PC-3 (cell line): ENCODE measurements around the gene SINHCAF. TPM values are rescaled to one million over a fixed set of nuclear protein-coding genes. Genes with fewer than 3 reads are reported as not detected.
"Not testable (repeated sequence)": the region's sequence is repeated elsewhere in the genome, so short reads cannot be mapped to it uniquely, and the experiment has no call there.

Experiments
- ATAC-seq: fragments of 200-7000 bp; cut with Tn5 transposase; 2 replicates; pipeline ENCODE4 v1.9.1; 2020; ENCODE audit warnings: mild to moderate bottlenecking, moderate library complexity
- BruUV-seq: library from RNA; stranded (reverse); fragments of 400-500 nt; replicated peaks from 2 replicates; lab custom pipeline; 2021; lab: Mats Ljungman, UMichigan
- CTCF ChIA-PET: fragments of 300-600 bp; sonication (Branson Sonifier 250); formaldehyde crosslinking; loops from one replicate; lab custom pipeline; 2022; ENCODE audit warnings: antibody characterized with exemption; lab: Charles Lee
- POLR2A ChIA-PET: fragments of 300-600 bp; sonication (Branson Sonifier 250); formaldehyde crosslinking; loops from one replicate; lab custom pipeline; 2022; ENCODE audit warnings: antibody characterized with exemption; ENCODE audit not compliant: unreplicated experiment; lab: Charles Lee
- DNase-seq: peaks from one replicate; pipeline ENCODE4 v3.0.0-alpha.2; 2015
- H2AFZ ChIP-seq: fragments of 300-600 bp; sonication (generic); 2 replicates; pipeline ENCODE4 v1.6.0; 2016; ENCODE audit warnings: antibody characterized with exemption, low read length
- H3F3A ChIP-seq: fragments of 300-600 bp; sonication (generic); one replicate; pipeline ENCODE4 v1.6.0; 2017; ENCODE audit warnings: antibody characterized with exemption, low read length, control low read depth, mild to moderate bottlenecking; ENCODE audit not compliant: unreplicated experiment
- H3K27ac ChIP-seq: fragments of 300-600 bp; sonication (generic); 2 replicates; pipeline ENCODE4 v1.5.1; 2016; ENCODE audit warnings: mild to moderate bottlenecking, low read length
- H3K27me3 ChIP-seq: fragments of 300-600 bp; sonication (generic); 2 replicates; pipeline ENCODE4 v1.6.1; 2016; ENCODE audit warnings: low read length, mixed read lengths
- H3K36me3 ChIP-seq: fragments of 300-600 bp; sonication (generic); 2 replicates; pipeline ENCODE4 v1.6.1; 2016; ENCODE audit warnings: low read depth, mixed run types, low read length, mixed read lengths
- H3K4me1 ChIP-seq: fragments of 300-600 bp; sonication (generic); 2 replicates; pipeline ENCODE4 v1.5.1; 2016; ENCODE audit warnings: low read length; ENCODE audit not compliant: insufficient read depth
- H3K4me2 ChIP-seq: fragments of 300-600 bp; sonication (generic); 2 replicates; pipeline ENCODE4 v1.6.0; 2016; ENCODE audit warnings: low read length
- H3K4me3 ChIP-seq: fragments of 300-600 bp; sonication (generic); 2 replicates; pipeline ENCODE4 v1.5.1; 2016; ENCODE audit warnings: mild to moderate bottlenecking, low read length, mixed read lengths
- H3K79me2 ChIP-seq: fragments of 300-600 bp; sonication (generic); 2 replicates; pipeline ENCODE4 v1.6.1; 2017; ENCODE audit warnings: low read length, mixed read lengths
- H3K9ac ChIP-seq: fragments of 300-600 bp; sonication (generic); 2 replicates; pipeline ENCODE4 v1.6.0; 2016; ENCODE audit warnings: mild to moderate bottlenecking, low read length
- H3K9me2 ChIP-seq: fragments of 300-600 bp; sonication (generic); replicated peaks from 2 replicates; pipeline ENCODE4 v1.6.1; 2016; ENCODE audit warnings: mixed run types, low read length, mixed read lengths
- H3K9me3 ChIP-seq: fragments of 300-600 bp; sonication (generic); 2 replicates; pipeline ENCODE4 v1.6.1; 2016; ENCODE audit warnings: low read length, mixed read lengths
- H4K20me1 ChIP-seq: fragments of 300-600 bp; sonication (generic); 2 replicates; pipeline ENCODE4 v1.6.1; 2016; ENCODE audit warnings: low read length, mixed read lengths
- EZH2 ChIP-seq: fragments of 300-600 bp; sonication (generic); IDR thresholded peaks from one replicate; pipeline ENCODE4 v1.6.1; 2017; ENCODE audit warnings: antibody characterized with exemption, mild to moderate bottlenecking, low read length; ENCODE audit not compliant: unreplicated experiment
- EZH2phosphoT487 ChIP-seq: fragments of 300-600 bp; sonication (generic); IDR thresholded peaks from 2 replicates; pipeline ENCODE4 v1.6.1; 2018; ENCODE audit warnings: mild to moderate bottlenecking, antibody characterized with exemption, low read length, borderline replicate concordance
- intact Hi-C: fragments of 100-400 bp; cut with micrococcal nuclease; formaldehyde crosslinking; loops from 2 replicates; pipeline ENCODE4 v1.9.0; 2023
- total RNA-seq: library from RNA; depleted of rRNA; stranded (reverse); fragments of >200 nt; gene quantifications from 2 replicates; pipeline ENCODE4 v1.2.3, GENCODE V29; 2014
- TF ChIP-seq, protein P1 (sequence below): fragments of 300-600 bp; sonication (generic); conservative IDR thresholded peaks from 2 replicates; pipeline ENCODE4 v1.5.1; 2017; ENCODE audit warnings: antibody characterized with exemption, low read depth, mild to moderate bottlenecking, low read length

The SINHCAF gene
- total RNA-seq, 1 experiment from 2014 or later, result 32.0 TPM

DNA sequence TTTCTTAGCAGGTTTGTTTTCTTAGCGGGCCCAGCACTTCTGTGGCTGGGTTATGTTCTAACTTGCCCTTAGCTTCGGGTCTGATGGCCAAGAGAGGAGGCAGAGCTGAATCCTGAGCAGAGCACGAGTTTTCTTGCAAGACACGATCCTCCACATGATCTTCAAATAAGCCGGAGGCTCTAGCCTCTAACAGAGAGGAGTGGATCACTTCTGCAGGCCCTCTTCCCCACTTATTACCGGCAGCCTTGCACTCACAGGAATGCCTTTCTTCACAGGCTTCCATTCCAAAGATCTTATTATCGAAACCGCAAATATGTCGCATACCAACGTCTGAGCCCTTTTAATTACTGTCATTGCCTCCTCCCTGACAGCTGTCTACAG is 79.5 kb downstream of the SINHCAF start:
- no peak for DNase-seq
- no peaks in the 10 kb centered on the region for H3F3A ChIP-seq
- H3K36me3 ChIP-seq, result no peaks in the 10 kb centered on the region
- ChIA-PET CTCF (no interaction called here), POLR2A (no interaction called here)
- intact Hi-C loops, result no loop called here
- no peak overlapping the region for H3K27ac ChIP-seq
- no peak for ATAC-seq
- TF ChIP-seq EZH2phosphoT487 (no peak), EZH2 (no peak)
- TF ChIP-seq, protein P1, sequence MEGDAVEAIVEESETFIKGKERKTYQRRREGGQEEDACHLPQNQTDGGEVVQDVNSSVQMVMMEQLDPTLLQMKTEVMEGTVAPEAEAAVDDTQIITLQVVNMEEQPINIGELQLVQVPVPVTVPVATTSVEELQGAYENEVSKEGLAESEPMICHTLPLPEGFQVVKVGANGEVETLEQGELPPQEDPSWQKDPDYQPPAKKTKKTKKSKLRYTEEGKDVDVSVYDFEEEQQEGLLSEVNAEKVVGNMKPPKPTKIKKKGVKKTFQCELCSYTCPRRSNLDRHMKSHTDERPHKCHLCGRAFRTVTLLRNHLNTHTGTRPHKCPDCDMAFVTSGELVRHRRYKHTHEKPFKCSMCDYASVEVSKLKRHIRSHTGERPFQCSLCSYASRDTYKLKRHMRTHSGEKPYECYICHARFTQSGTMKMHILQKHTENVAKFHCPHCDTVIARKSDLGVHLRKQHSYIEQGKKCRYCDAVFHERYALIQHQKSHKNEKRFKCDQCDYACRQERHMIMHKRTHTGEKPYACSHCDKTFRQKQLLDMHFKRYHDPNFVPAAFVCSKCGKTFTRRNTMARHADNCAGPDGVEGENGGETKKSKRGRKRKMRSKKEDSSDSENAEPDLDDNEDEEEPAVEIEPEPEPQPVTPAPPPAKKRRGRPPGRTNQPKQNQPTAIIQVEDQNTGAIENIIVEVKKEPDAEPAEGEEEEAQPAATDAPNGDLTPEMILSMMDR, result no peak
- H3K9ac ChIP-seq, result no peak overlapping the region
- H2AFZ ChIP-seq, result no peak overlapping the region
- no peak overlapping the region for H3K4me2 ChIP-seq
- H3K79me2 ChIP-seq, result no peaks in the 10 kb centered on the region
- no peaks in the 10 kb centered on the region for H3K9me2 ChIP-seq
- no TSS peak for BruUV-seq
- H3K4me1 ChIP-seq, result no peaks in the 10 kb centered on the region
- H3K27me3 ChIP-seq, result 0 out of 2 replicates have a peak, but pooled peaks cover 3% of the 10 kb centered on the region
- no peak overlapping the region for H3K4me3 ChIP-seq
- H4K20me1 ChIP-seq, result no peaks in the 10 kb centered on the region
- H3K9me3 ChIP-seq, result no peaks in the 10 kb centered on the region

DNA sequence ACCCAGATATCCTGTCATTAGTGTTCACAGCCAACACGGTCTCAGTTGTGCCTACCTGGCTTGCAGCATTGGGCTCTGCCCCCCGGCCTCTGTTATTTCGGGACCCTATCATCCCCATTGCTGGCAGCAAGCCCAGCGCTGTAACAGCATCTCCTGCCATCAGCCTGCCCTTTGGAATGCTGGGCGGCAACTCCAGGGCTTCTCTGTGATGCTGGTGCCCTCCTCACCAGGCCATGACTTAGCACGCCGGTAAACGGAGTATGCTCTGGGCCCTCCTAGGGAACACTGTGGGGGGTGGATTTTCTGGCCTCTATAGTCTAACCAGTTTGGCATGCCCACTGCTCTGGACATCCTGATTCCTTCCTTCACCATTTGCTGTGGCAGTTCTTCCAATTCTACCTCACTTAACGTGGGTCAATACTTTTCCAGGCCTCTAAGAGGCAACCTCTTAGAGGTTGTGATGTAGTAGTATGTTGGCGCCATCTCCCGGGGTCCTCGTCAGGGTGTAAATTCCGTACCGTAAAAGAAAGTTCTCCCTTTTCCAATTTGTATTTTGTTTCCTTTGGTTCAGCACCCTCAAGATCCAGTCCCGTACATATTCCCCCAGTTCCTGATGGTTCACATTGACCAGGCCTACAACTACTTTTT is 80.0 kb downstream of the SINHCAF start:
- Histone ChIP-seq H3F3A (no peaks in the 10 kb centered on the region), H3K4me2 (no peak overlapping the region), H3K4me3 (no peak overlapping the region), H3K9me3 (no peaks in the 10 kb centered on the region), H3K27me3 (0 out of 2 replicates have a peak, but pooled peaks cover 6% of the 10 kb centered on the region), H3K4me1 (no peaks in the 10 kb centered on the region), H3K9ac (no peak overlapping the region), H3K79me2 (no peaks in the 10 kb centered on the region), H2AFZ (no peak overlapping the region), H4K20me1 (no peaks in the 10 kb centered on the region), H3K27ac (no peak overlapping the region), H3K9me2 (no peaks in the 10 kb centered on the region), H3K36me3 (no peaks in the 10 kb centered on the region)
- CTCF ChIA-PET, result no interaction called here
- intact Hi-C loops, result no loop called here
- no TSS peak for BruUV-seq
- POLR2A ChIA-PET, result no interaction called here
- ATAC-seq, result no peak
- TF ChIP-seq EZH2, result no peak
- TF ChIP-seq, protein P1, result peak; percentile 19; the same call in 1 of the 2 replicates
- no peak for DNase-seq

DNA sequence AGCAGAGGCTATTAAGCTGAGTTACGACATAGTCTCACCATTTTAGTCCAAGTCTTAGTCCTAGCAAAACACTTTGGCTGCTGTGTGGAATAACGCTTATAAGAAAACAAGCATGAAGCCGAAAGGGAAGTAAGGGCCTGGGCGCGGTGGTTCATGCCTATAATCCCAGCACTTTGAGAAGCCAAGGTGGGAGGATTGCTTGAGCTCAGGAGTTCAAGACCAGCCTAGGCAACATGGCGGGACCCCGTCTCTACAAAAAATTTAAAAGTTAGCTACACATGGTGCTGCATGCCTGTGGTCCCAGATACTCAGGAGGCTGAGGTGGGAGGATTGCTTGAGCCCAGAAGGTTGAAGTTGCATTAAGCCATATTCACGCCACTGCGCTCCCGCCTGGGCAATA is 83.5 kb downstream of the SINHCAF start:
- H4K20me1 ChIP-seq, H3K4me1 ChIP-seq, H3K4me3 ChIP-seq, POLR2A ChIA-PET, H3K79me2 ChIP-seq, BruUV-seq, CTCF ChIA-PET, H3K4me2 ChIP-seq, H3K9me3 ChIP-seq, intact Hi-C loops, H3K36me3 ChIP-seq, H2AFZ ChIP-seq, H3K27ac ChIP-seq, H3F3A ChIP-seq, H3K9ac ChIP-seq, ATAC-seq, DNase-seq, H3K9me2 ChIP-seq: not testable (repeated sequence)
- peaks cover 16% of the 10 kb centered on the region; the same call in 1 of the 2 replicates for H3K27me3 ChIP-seq
